Adrenal gland (tissue), 12 donors: ENCODE data around the gene CRISPLD2. TPM values are rescaled to one million over a fixed set of nuclear protein-coding genes. Genes with fewer than 3 reads are reported as not detected.
A peak's percentile ranks its signal among the peaks of the same experiment; 100 is the strongest.

ENCODE experiments used
- DNase-seq, 7 donors: peaks; one replicate each; pipeline ENCODE4 v3.0.0-alpha.2; 2019 to 2020
- H3K27ac ChIP-seq, 5 donors: fragments of 200-600 bp; sonication (generic) in 4 of 5; 1 replicate in 3 of 5; 2 replicates in 2 of 5; pipeline versions ENCODE4 v1.5.1 to v1.8.0; 2016 to 2020; ENCODE audit warnings: mild to moderate bottlenecking in 1 of 5
- H3K27me3 ChIP-seq: fragments of 200-600 bp; 2 replicates; pipeline ENCODE4 v1.8.0; 2021
- H3K36me3 ChIP-seq, 2 donors: fragments of 200-600 bp; replicated peaks in 1 of 2; 1 replicate in 1 of 2; 2 replicates in 1 of 2; pipeline versions ENCODE4 v1.5.1 to v1.8.0; 2018 to 2022
- H3K4me1 ChIP-seq, 2 donors: fragments of 200-600 bp; replicated peaks in 1 of 2; 1 replicate in 1 of 2; 2 replicates in 1 of 2; pipeline versions ENCODE4 v1.5.1 to v1.8.0; 2018 to 2021
- H3K4me3 ChIP-seq, 4 donors: fragments of 200-600 bp; sonication (generic) in 3 of 4; one replicate each; pipeline ENCODE4 v1.5.1; 2016 to 2018
- H3K9me3 ChIP-seq, 3 donors: fragments of 200-600 bp; sonication (generic) in 1 of 3; replicated peaks in 1 of 3; 1 replicate in 2 of 3; 2 replicates in 1 of 3; pipeline versions ENCODE4 v1.5.1 to v1.8.0; 2016 to 2021
- POLR2A ChIP-seq, 2 donors: fragments of 450-650 bp; IDR thresholded peaks; one replicate each; pipeline ENCODE4 v1.6.1; 2017; ENCODE audit warnings: antibody characterized with exemption in 2 of 2, mild to moderate bottlenecking in 2 of 2, moderate library complexity in 1 of 2
- WGBS, 4 donors: extraction: QIAGEN DNeasy Blood & Tissue Kit in 2 of 4; methylation state at CpG; one replicate each; pipeline versions ENCODE4 v1.1.5 to v1.1.7; 2013 to 2017; 5-methylcytosine and 5-hydroxymethylcytosine counted together
- intact Hi-C, 2 donors: fragments of 100-400 bp; cut with DNase I; formaldehyde crosslinking; loops; one replicate each; pipeline versions ENCODE4 v1.14.1 to v1.15.0; 2022 to 2023
- polyA plus RNA-seq, 3 donors: library from polyadenylated mRNA; stranded (reverse); fragments of 200-250 nt in 2 of 3; fragments of 350-450 nt in 1 of 3; fragmentation: Illumina TruSeq in 1 of 3; extraction: RNeasy Lipid Tissue Mini Kit (QIAGEN cat#74804) in 1 of 3; gene quantifications; one replicate each; pipeline ENCODE4 v1.2.3, GENCODE V29; 2013 to 2014
- total RNA-seq, 9 donors: library from RNA; depleted of rRNA in 4 of 9; stranded (reverse); fragments of >200 nt in 4 of 9; fragments of 120-200 nt in 1 of 9; fragmentation: NEBNext Ultra II Directional in 1 of 9; extraction: Animal tissue kit (Norgen Biotek cat#: 25700) in 1 of 9; gene quantifications; one replicate each; pipeline versions ENCODE4 v1.1.0 to v1.2.4, GENCODE V29; 2013 to 2023
- TF ChIP-seq, protein P1 (sequence below), 6 experiments: fragments of 450-650 bp in 4 of 6; fragments of 200-600 bp in 2 of 6; sonication (generic) in 1 of 6; IDR thresholded peaks; 1 replicate in 5 of 6; 2 replicates in 1 of 6; pipeline versions ENCODE4 v1.5.1 to v1.8.0; 2016 to 2021; ENCODE audit warnings: antibody characterized with exemption in 6 of 6, mild to moderate bottlenecking in 2 of 6, moderate library complexity in 1 of 6
- donor health status: healthy with polysubstance abuse.
- donor health status: Bipolar disorder and iron deficiency.
- donor health status: DM: yes; HTN: yes; CAD: no.
- donor health status: DM: no; HTN: no; CAD: no.
- donor health status: DM: no; HTN: no; CAD: no.
- donor health status: DM: yes; HTN: yes; CAD: no.

Gene CRISPLD2
- total and polyA plus RNA-seq, 12 donors = 2.1 to 362 (median 57.5) TPM

DNA sequence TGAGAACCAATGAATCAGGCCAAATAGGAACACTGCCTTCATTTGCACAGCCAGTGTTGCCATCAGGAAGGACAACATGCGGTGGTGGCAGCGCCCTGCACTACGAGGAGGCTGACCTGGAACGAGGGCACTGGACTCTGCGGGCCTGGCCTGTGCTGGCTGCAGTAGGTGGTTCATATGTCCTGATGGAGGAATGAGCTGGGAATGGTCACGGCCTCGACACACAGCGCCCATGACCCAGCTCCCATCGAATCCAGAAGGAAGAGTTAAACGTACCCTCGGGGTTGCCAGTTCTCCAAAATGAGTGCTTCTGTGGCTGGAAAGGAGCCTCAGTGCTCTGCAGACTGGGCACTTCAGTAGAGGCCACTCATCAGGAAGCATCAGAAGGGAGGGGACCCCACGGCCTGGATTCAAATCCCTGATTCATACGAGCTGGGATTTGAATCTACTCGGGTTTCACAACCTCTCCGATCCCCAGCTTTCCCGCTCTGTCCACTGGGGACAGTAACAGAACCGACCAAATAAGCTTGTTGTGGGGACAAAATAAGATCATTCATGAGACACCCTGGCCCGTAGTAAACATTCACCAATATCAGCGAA is 106.1 kb downstream of the CRISPLD2 start:
- H3K9me3 ChIP-seq = no peaks in the 10 kb centered on the region
- no peaks in the 10 kb centered on the region for H3K27me3 ChIP-seq
- DNase-seq = no peak
- intact Hi-C loops = loop anchor here in 1 of 2 donors (2.0 to 10.0 kb wide), 2 partner anchors 45 to 171 kb away; no protein-coding TSS in a partner anchor
- TF ChIP-seq, protein P1, sequence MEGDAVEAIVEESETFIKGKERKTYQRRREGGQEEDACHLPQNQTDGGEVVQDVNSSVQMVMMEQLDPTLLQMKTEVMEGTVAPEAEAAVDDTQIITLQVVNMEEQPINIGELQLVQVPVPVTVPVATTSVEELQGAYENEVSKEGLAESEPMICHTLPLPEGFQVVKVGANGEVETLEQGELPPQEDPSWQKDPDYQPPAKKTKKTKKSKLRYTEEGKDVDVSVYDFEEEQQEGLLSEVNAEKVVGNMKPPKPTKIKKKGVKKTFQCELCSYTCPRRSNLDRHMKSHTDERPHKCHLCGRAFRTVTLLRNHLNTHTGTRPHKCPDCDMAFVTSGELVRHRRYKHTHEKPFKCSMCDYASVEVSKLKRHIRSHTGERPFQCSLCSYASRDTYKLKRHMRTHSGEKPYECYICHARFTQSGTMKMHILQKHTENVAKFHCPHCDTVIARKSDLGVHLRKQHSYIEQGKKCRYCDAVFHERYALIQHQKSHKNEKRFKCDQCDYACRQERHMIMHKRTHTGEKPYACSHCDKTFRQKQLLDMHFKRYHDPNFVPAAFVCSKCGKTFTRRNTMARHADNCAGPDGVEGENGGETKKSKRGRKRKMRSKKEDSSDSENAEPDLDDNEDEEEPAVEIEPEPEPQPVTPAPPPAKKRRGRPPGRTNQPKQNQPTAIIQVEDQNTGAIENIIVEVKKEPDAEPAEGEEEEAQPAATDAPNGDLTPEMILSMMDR (IDR thresholded peaks at IDR 0.05) = no peak
- TF ChIP-seq POLR2A (IDR thresholded peaks at IDR 0.05) = no peak
- no peak overlapping the region for H3K4me3 ChIP-seq
- H3K27ac ChIP-seq = peak overlapping the region in 1 of 5 donors; percentile 6
- H3K4me1 ChIP-seq = peaks cover 28 to 42% of the 10 kb centered on the region in 2 donors
- no peaks in the 10 kb centered on the region for H3K36me3 ChIP-seq
- 85 to 97% (median 91%) methylated on average over 10 to 19 of the region's 19 CpGs for WGBS, 4 donors

DNA sequence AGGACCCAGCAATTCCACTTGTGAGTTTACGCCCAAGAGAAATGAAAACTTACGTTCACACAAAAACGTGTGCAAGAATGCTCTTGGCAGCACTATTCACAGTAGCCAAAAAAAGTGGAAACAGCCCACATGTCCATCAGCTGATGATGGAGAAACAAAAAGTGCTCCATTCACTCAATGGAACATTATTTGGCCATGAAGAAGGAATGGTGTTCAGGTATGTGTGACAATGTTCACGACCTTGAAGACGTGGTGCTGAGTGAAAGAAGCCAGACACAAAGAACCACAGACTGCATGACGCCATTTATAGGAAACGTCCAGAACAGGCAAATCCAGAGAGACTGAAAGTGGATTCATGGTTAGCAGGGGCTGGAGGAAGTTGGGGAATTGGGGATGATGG is 106.7 kb downstream of the CRISPLD2 start:
- TF ChIP-seq, protein P1 (IDR thresholded peaks at IDR 0.05) = no peak
- no peak for TF ChIP-seq POLR2A (IDR thresholded peaks at IDR 0.05)
- Histone ChIP-seq H3K36me3 (no peaks in the 10 kb centered on the region), H3K9me3 (no peaks in the 10 kb centered on the region), H3K27me3 (no peaks in the 10 kb centered on the region), H3K4me3 (no peak overlapping the region), H3K27ac (no peak overlapping the region), H3K4me1 (peaks cover 28 to 42% of the 10 kb centered on the region in 2 donors)
- DNase-seq = no peak
- WGBS, 4 donors = 47 to 88% (median 49%) methylated on average over 7 of the region's 7 CpGs
- intact Hi-C loops = loop anchor here in 1 of 2 donors (10.0 kb wide), 1 partner anchor 172 kb away; no protein-coding TSS in a partner anchor

GRCh38 chr16:84927621-84928591 is 108.1 kb downstream of the CRISPLD2 start:
- intact Hi-C loops = loop anchor here in 1 of 2 donors (10.0 kb wide), 1 partner anchor 173 kb away; no protein-coding TSS in a partner anchor
- WGBS, 4 donors = 43 to 57% (median 50%) methylated on average over 14 to 34 of the region's 34 CpGs
- H3K9me3 ChIP-seq = no peaks in the 10 kb centered on the region
- no peaks in the 10 kb centered on the region for H3K27me3 ChIP-seq
- no peaks in the 10 kb centered on the region for H3K36me3 ChIP-seq
- peaks cover 28 to 34% of the 10 kb centered on the region in 2 donors for H3K4me1 ChIP-seq
- H3K27ac ChIP-seq = peak overlapping the region; percentile 25 to 88 (median 72)
- no peak for TF ChIP-seq POLR2A (IDR thresholded peaks at IDR 0.05)
- TF ChIP-seq, protein P1 (IDR thresholded peaks at IDR 0.05) = no peak
- H3K4me3 ChIP-seq = no peak overlapping the region
- peak; percentile 46 to 76 (median 70) for DNase-seq
